ENCODE results near the gene PTTG2.

The PTTG2 gene

GRCh38 chr4:37982736-37983135 is 22.5 kb downstream of the PTTG2 start:
- no peak for DNase-seq (ENCODE audit: low read depth in 2 of 3, low spot score in 2 of 3)

- no peak for DNase-seq (ENCODE audit: low read depth in 2 of 3, low spot score in 2 of 3)
Measured at GRCh38 chr4:37983951-37984350, 23.8 kb downstream of the PTTG2 start.

- no peak for DNase-seq (ENCODE audit: low read depth in 2 of 3, low spot score in 2 of 3)
Measured at GRCh38 chr4:37985730-37986275, 25.6 kb downstream of the PTTG2 start.

GRCh38 chr4:37988670-37989069 is 28.5 kb downstream of the PTTG2 start:
- DNase-seq (ENCODE audit: low read depth in 2 of 3, low spot score in 2 of 3): no peak

- no peak for DNase-seq (ENCODE audit: low read depth in 2 of 3, low spot score in 2 of 3)
Measured at GRCh38 chr4:37989398-37990260, 29.4 kb downstream of the PTTG2 start.

- no peak for DNase-seq (ENCODE audit: low read depth in 2 of 3, low spot score in 2 of 3)
Measured at GRCh38 chr4:37990731-37991245, 30.6 kb downstream of the PTTG2 start.

- DNase-seq (ENCODE audit: low read depth in 2 of 3, low spot score in 2 of 3): no peak
Measured at GRCh38 chr4:37991623-37992410, 31.6 kb downstream of the PTTG2 start.

- no peak for DNase-seq (ENCODE audit: low read depth in 2 of 3, low spot score in 2 of 3)
Measured at GRCh38 chr4:37993806-37994205, 33.6 kb downstream of the PTTG2 start.

GRCh38 chr4:37994569-37994968 is 34.4 kb downstream of the PTTG2 start:
- no peak for DNase-seq (ENCODE audit: low read depth in 2 of 3, low spot score in 2 of 3)

- no peak for DNase-seq (ENCODE audit: low read depth in 2 of 3, low spot score in 2 of 3)
Measured at GRCh38 chr4:37995299-37995821, 35.2 kb downstream of the PTTG2 start.

GRCh38 chr4:37995981-37996775 is 36.0 kb downstream of the PTTG2 start:
- no peak for DNase-seq (ENCODE audit: low read depth in 2 of 3, low spot score in 2 of 3)

- no peak for DNase-seq (ENCODE audit: low read depth in 2 of 3, low spot score in 2 of 3)
Measured at GRCh38 chr4:37998226-37998625, 38.0 kb downstream of the PTTG2 start.

GRCh38 chr4:37999000-37999716 is 39.0 kb downstream of the PTTG2 start:
- no peak for DNase-seq (ENCODE audit: low read depth in 2 of 3, low spot score in 2 of 3)

- no peak for DNase-seq (ENCODE audit: low read depth in 2 of 3, low spot score in 2 of 3)
Measured at GRCh38 chr4:37999965-38000364, 39.8 kb downstream of the PTTG2 start.

GRCh38 chr4:38001927-38002326 is 41.7 kb downstream of the PTTG2 start:
- DNase-seq (ENCODE audit: low read depth in 2 of 3, low spot score in 2 of 3): no peak

GRCh38 chr4:38002451-38003071 is 42.4 kb downstream of the PTTG2 start:
- no peak for DNase-seq (ENCODE audit: low read depth in 2 of 3, low spot score in 2 of 3)

- DNase-seq (ENCODE audit: low read depth in 2 of 3, low spot score in 2 of 3): no peak
Measured at GRCh38 chr4:38003102-38003501, 42.9 kb downstream of the PTTG2 start.

GRCh38 chr4:38003628-38004027 is 43.4 kb downstream of the PTTG2 start:
- no peak for DNase-seq (ENCODE audit: low read depth in 2 of 3, low spot score in 2 of 3)

GRCh38 chr4:38004062-38004461 is 43.9 kb downstream of the PTTG2 start:
- DNase-seq (ENCODE audit: low read depth in 2 of 3, low spot score in 2 of 3): no peak

- DNase-seq (ENCODE audit: low read depth in 2 of 3, low spot score in 2 of 3): no peak
Measured at GRCh38 chr4:38004887-38005286, 44.7 kb downstream of the PTTG2 start.
